Mesenchymal stem cell (in vitro differentiated cells and primary cell): ENCODE measurements around the gene ATG101.

Experiments used
- DNase-seq: peaks from one replicate; pipeline ENCODE4 v3.0.0-alpha.2; 2013
- H2AFZ ChIP-seq: one replicate; pipeline ENCODE4 v1.6.1; 2013; ENCODE audit warnings: low read depth, mild to moderate bottlenecking, control low read depth, inconsistent platforms, low read length, moderate library complexity
- H2AK5ac ChIP-seq: 2 replicates; pipeline ENCODE4 v1.6.1; 2013; ENCODE audit warnings: low read length, moderate library complexity, mild to moderate bottlenecking, inconsistent platforms; ENCODE audit not compliant: severe bottlenecking
- H2BK120ac ChIP-seq: one replicate; pipeline ENCODE4 v1.6.1; 2013; ENCODE audit warnings: low read depth, mild to moderate bottlenecking, inconsistent platforms, low read length, moderate library complexity
- H2BK12ac ChIP-seq, 2 experiments: one replicate each; pipeline ENCODE4 v1.6.1; 2013; ENCODE audit warnings: inconsistent platforms in 2 of 2, low read length in 2 of 2, mild to moderate bottlenecking in 2 of 2, moderate library complexity in 2 of 2, control low read depth in 1 of 2
- H2BK15ac ChIP-seq: one replicate; pipeline ENCODE4 v1.6.1; 2013; ENCODE audit warnings: mild to moderate bottlenecking, low read depth, inconsistent platforms; ENCODE audit not compliant: poor library complexity, severe bottlenecking
- H2BK5ac ChIP-seq: 2 replicates; pipeline ENCODE4 v1.6.1; 2013; ENCODE audit warnings: low read depth, mild to moderate bottlenecking, low read length, control low read depth, inconsistent platforms; ENCODE audit not compliant: poor library complexity, severe bottlenecking
- H3K14ac ChIP-seq, 2 experiments: one replicate each; pipeline ENCODE4 v1.6.1; 2013; ENCODE audit warnings: inconsistent platforms in 2 of 2, low read length in 2 of 2, control low read depth in 1 of 2, mild to moderate bottlenecking in 1 of 2, moderate library complexity in 1 of 2
- H3K18ac ChIP-seq, 2 experiments: one replicate each; pipeline ENCODE4 v1.6.1; 2013; ENCODE audit warnings: inconsistent platforms in 2 of 2, low read length in 2 of 2, control low read depth in 1 of 2, low read depth in 1 of 2, mild to moderate bottlenecking in 1 of 2
- H3K23ac ChIP-seq, 2 experiments: one replicate each; pipeline ENCODE4 v1.6.1; 2013; ENCODE audit warnings: inconsistent platforms in 2 of 2, low read length in 2 of 2, mild to moderate bottlenecking in 2 of 2, moderate library complexity in 2 of 2, control low read depth in 1 of 2
- H3K27ac ChIP-seq: 2 replicates; pipeline ENCODE4 v1.5.1; 2013; ENCODE audit warnings: mild to moderate bottlenecking, moderate library complexity, low read length, control low read depth, inconsistent platforms; ENCODE audit not compliant: poor library complexity, severe bottlenecking
- H3K27me3 ChIP-seq, 2 experiments: 2 replicates each; pipeline versions ENCODE4 v1.6.1 to v1.7.0; 2013; ENCODE audit warnings: low read length in 2 of 2, mild to moderate bottlenecking in 2 of 2, moderate library complexity in 2 of 2, control low read depth in 1 of 2, inconsistent platforms in 1 of 2; ENCODE audit not compliant: control insufficient read depth in 1 of 2, insufficient read depth in 1 of 2
- H3K36me3 ChIP-seq, 2 experiments: 2 replicates each; pipeline versions ENCODE4 v1.6.1 to v1.7.0; 2013; ENCODE audit warnings: low read length in 2 of 2, control low read depth in 1 of 2, inconsistent platforms in 1 of 2, low read depth in 1 of 2, mild to moderate bottlenecking in 1 of 2; ENCODE audit not compliant: insufficient read depth in 2 of 2, control insufficient read depth in 1 of 2
- H3K4ac ChIP-seq, 2 experiments: one replicate each; pipeline ENCODE4 v1.6.1; 2013; ENCODE audit warnings: inconsistent platforms in 2 of 2, low read length in 2 of 2, mild to moderate bottlenecking in 2 of 2, moderate library complexity in 2 of 2, control low read depth in 1 of 2, low read depth in 1 of 2
- H3K4me1 ChIP-seq: 2 replicates; pipeline ENCODE4 v1.6.1; 2013; ENCODE audit warnings: low read depth, low read length, control low read depth; ENCODE audit not compliant: control insufficient read depth, insufficient read depth
- H3K4me2 ChIP-seq: 2 replicates; pipeline ENCODE4 v1.6.1; 2013; ENCODE audit warnings: low read length, mild to moderate bottlenecking, inconsistent platforms; ENCODE audit not compliant: poor library complexity, severe bottlenecking
- H3K4me3 ChIP-seq, 2 experiments: 2 replicates each; pipeline versions ENCODE4 v1.5.1 to v1.7.0; 2013; ENCODE audit warnings: low read length in 2 of 2, mild to moderate bottlenecking in 2 of 2, control low read depth in 1 of 2, low read depth in 1 of 2; ENCODE audit not compliant: insufficient read depth in 1 of 2
- H3K79me1 ChIP-seq: replicated peaks from 2 replicates; pipeline ENCODE4 v1.6.1; 2013; ENCODE audit warnings: mild to moderate bottlenecking, control low read depth, low read length, inconsistent platforms; ENCODE audit not compliant: poor library complexity, severe bottlenecking
- H3K9ac ChIP-seq: 2 replicates; pipeline ENCODE4 v1.7.0; 2013; ENCODE audit warnings: mild to moderate bottlenecking, low read length, moderate library complexity
- H3K9me3 ChIP-seq: 2 replicates; pipeline ENCODE4 v1.7.0; 2013; ENCODE audit warnings: mild to moderate bottlenecking, low read length; ENCODE audit not compliant: control insufficient read depth
- H4K8ac ChIP-seq: one replicate; pipeline ENCODE4 v1.6.1; 2013; ENCODE audit warnings: inconsistent platforms, mild to moderate bottlenecking, low read length, moderate library complexity
- H4K91ac ChIP-seq: one replicate; pipeline ENCODE4 v1.6.1; 2013; ENCODE audit warnings: mild to moderate bottlenecking, low read length, inconsistent platforms
- WGBS: methylation state at CpG from one replicate; pipeline ENCODE4 v1.1.7; 2013; ENCODE audit warnings: mixed read lengths; 5-methylcytosine and 5-hydroxymethylcytosine counted together

ATG101 gene

GRCh38 chr12:52056801-52057637 lies 12.8 kb upstream of the ATG101 start:
- no peak overlapping the region for H3K4ac ChIP-seq
- no peaks in the 10 kb centered on the region for H3K27me3 ChIP-seq
- H2BK12ac ChIP-seq: no peak overlapping the region
- no peaks in the 10 kb centered on the region for H3K9me3 ChIP-seq
- H2BK120ac ChIP-seq: no peak overlapping the region
- no peaks in the 10 kb centered on the region for H3K4me1 ChIP-seq
- no peaks in the 10 kb centered on the region for H3K79me1 ChIP-seq
- no peak for DNase-seq
- H3K36me3 ChIP-seq: peaks cover 0 to 16% of the 10 kb centered on the region in 2 experiments
- no peak overlapping the region for H2AK5ac ChIP-seq
- H3K14ac ChIP-seq: no peak overlapping the region
- no peak overlapping the region for H4K91ac ChIP-seq
- no peak overlapping the region for H3K23ac ChIP-seq
- H2BK15ac ChIP-seq: no peak overlapping the region
- no peak overlapping the region for H3K27ac ChIP-seq
- no peak overlapping the region for H2AFZ ChIP-seq
- H4K8ac ChIP-seq: no peak overlapping the region
- 93% methylated on average over 23 of the region's 23 CpGs for WGBS
- H3K4me3 ChIP-seq: no peak overlapping the region
- H3K4me2 ChIP-seq: no peak overlapping the region
- H2BK5ac ChIP-seq: no peak overlapping the region
- peak overlapping the region; percentile 16 for H3K9ac ChIP-seq
- no peak overlapping the region for H3K18ac ChIP-seq

DNA sequence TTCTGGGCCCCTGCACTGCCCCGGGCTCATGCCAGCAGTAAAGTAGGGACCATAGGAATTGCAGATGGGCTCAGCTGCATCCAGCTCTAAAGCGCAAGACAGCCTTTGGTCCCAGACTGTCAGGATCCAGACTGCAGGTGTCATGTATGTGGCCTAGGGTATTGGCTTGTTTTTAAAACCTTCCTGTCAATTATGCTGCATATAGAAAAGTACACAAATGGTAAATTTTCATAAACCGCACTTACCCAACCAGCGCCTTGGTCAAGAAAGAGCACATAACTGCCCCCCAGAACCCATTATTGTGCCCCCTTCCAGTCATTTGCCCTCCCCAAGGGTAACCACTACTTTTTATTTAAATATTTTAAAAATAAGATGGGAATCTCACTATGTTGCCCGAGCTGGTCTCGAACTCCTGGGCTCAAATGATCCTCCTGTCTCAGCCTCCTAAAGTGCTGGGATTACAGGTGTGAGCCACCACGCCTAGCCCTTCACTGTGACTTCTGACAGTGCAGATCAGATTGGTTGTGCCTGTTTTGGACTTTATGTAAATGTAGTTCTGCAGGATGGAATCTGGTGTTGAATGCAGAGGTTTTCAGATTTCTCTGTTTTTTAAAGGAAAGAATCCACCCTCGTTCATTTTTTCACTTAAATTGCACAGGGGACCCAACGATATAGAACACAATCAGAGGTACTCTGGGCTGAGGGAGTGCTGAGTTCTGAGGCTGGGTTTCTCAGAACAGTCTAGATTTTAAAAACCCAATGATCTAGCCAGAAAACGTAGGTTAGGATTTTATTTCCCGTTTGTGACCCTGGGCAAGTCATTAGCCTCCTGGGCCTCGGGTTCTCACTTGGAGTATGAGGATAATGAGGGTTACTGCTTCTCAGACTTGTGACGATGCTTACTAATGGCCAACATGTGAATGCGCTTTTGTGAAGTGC lies 11.9 kb upstream of the ATG101 start:
- Histone ChIP-seq H2BK5ac (no peak overlapping the region), H4K8ac (no peak overlapping the region)

DNA sequence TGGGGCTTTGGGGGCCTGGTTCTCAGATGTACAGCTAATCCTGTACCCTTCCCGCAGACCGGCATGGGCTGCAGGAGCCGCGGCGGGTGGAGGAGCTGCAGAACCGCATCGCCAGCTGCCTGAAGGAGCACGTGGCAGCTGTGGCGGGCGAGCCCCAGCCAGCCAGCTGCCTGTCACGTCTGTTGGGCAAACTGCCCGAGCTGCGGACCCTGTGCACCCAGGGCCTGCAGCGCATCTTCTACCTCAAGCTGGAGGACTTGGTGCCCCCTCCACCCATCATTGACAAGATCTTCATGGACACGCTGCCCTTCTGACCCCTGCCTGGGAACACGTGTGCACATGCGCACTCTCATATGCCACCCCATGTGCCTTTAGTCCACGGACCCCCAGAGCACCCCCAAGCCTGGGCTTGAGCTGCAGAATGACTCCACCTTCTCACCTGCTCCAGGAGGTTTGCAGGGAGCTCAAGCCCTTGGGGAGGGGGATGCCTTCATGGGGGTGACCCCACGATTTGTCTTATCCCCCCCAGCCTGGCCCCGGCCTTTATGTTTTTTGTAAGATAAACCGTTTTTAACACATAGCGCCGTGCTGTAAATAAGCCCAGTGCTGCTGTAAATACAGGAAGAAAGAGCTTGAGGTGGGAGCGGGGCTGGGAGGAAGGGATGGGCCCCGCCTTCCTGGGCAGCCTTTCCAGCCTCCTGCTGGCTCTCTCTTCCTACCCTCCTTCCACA lies 11.0 kb upstream of the ATG101 start:
- Histone ChIP-seq H3K23ac (no peak overlapping the region), H3K18ac (no peak overlapping the region), H2AK5ac (no peak overlapping the region), H3K4me2 (no peak overlapping the region), H3K36me3 (peaks cover 0 to 16% of the 10 kb centered on the region in 2 experiments), H3K27me3 (no peaks in the 10 kb centered on the region), H2BK5ac (no peak overlapping the region), H3K14ac (no peak overlapping the region), H2AFZ (no peak overlapping the region), H3K79me1 (no peaks in the 10 kb centered on the region), H4K8ac (no peak overlapping the region), H3K4ac (no peak overlapping the region), H4K91ac (no peak overlapping the region), H3K9me3 (no peaks in the 10 kb centered on the region), H2BK15ac (no peak overlapping the region), H2BK120ac (no peak overlapping the region), H3K9ac (no peak overlapping the region), H3K4me3 (no peak overlapping the region), H2BK12ac (no peak overlapping the region), H3K27ac (no peak overlapping the region), H3K4me1 (no peaks in the 10 kb centered on the region)
- WGBS: 89% methylated on average over 23 of the region's 25 CpGs
- peak; percentile 64 for DNase-seq

More for the DNA sequence above, 11.9 kb upstream of the ATG101 start:
- Histone ChIP-seq H2BK12ac (no peak overlapping the region), H2BK120ac (no peak overlapping the region), H3K4ac (no peak overlapping the region), H3K23ac (no peak overlapping the region), H3K14ac (no peak overlapping the region), H2BK15ac (no peak overlapping the region), H4K91ac (no peak overlapping the region), H3K9ac (no peak overlapping the region), H2AK5ac (no peak overlapping the region), H3K9me3 (no peaks in the 10 kb centered on the region), H3K4me3 (no peak overlapping the region), H3K4me2 (no peak overlapping the region), H3K18ac (no peak overlapping the region), H3K79me1 (no peaks in the 10 kb centered on the region), H3K4me1 (no peaks in the 10 kb centered on the region), H3K27me3 (no peaks in the 10 kb centered on the region), H3K27ac (no peak overlapping the region), H3K36me3 (peaks cover 0 to 16% of the 10 kb centered on the region in 2 experiments), H2AFZ (no peak overlapping the region)
- 87% methylated on average over 13 of the region's 14 CpGs for WGBS
- peak; percentile 44 for DNase-seq
